Measurements from ENCODE around the gene CD40.

The CD40 gene

GRCh38 chr20:46127396-46128010 is 9.4 kb downstream of the CD40 start:
- Histone ChIP-seq H3K27me3 (replicated peaks; ENCODE audit: control insufficient read depth, insufficient read depth, low read length) (no peaks in the 10 kb centered on the region), H3K36me3 (ENCODE audit: control insufficient read depth, insufficient read depth, low read length) (peaks cover 41% of the 10 kb centered on the region), H3K4me3 (replicated peaks; ENCODE audit: low read depth, low read length) (no peak overlapping the region)
- no peak for DNase-seq (ENCODE audit: extremely low read depth, insufficient read length)
- no peak for TF ChIP-seq CTCF (IDR thresholded peaks at IDR 0.05; ENCODE audit: insufficient read depth, low read length, poor library complexity, severe bottlenecking)

- no peaks in the 10 kb centered on the region for H3K27me3 ChIP-seq (replicated peaks; ENCODE audit: control insufficient read depth, insufficient read depth, low read length)
- no peak overlapping the region for H3K4me3 ChIP-seq (replicated peaks; ENCODE audit: low read depth, low read length)
- H3K36me3 ChIP-seq (ENCODE audit: control insufficient read depth, insufficient read depth, low read length): peaks cover 32% of the 10 kb centered on the region
- no peak for DNase-seq (ENCODE audit: extremely low read depth, insufficient read length)
- peak; percentile 67 for TF ChIP-seq CTCF (IDR thresholded peaks at IDR 0.05; ENCODE audit: insufficient read depth, low read length, poor library complexity, severe bottlenecking)
These were observed 10.4 kb downstream of the CD40 start for GRCh38 chr20:46128310-46129151.

- DNase-seq (ENCODE audit: extremely low read depth, insufficient read length): peak; percentile 40
- Histone ChIP-seq H3K27me3 (replicated peaks; ENCODE audit: control insufficient read depth, insufficient read depth, low read length) (no peaks in the 10 kb centered on the region; the same call in 1 of the 2 replicates), H3K4me3 (replicated peaks; ENCODE audit: low read depth, low read length) (no peak overlapping the region), H3K36me3 (ENCODE audit: control insufficient read depth, insufficient read depth, low read length) (peaks cover 24% of the 10 kb centered on the region)
- TF ChIP-seq CTCF (IDR thresholded peaks at IDR 0.05; ENCODE audit: insufficient read depth, low read length, poor library complexity, severe bottlenecking): no peak
These were observed 11.9 kb downstream of the CD40 start for GRCh38 chr20:46129955-46130481.

GRCh38 chr20:46130534-46130933 is 12.4 kb downstream of the CD40 start:
- no peak overlapping the region for H3K4me3 ChIP-seq (replicated peaks; ENCODE audit: low read depth, low read length)
- DNase-seq (ENCODE audit: extremely low read depth, insufficient read length): no peak
- no peaks in the 10 kb centered on the region; the same call in 1 of the 2 replicates for H3K27me3 ChIP-seq (replicated peaks; ENCODE audit: control insufficient read depth, insufficient read depth, low read length)
- H3K36me3 ChIP-seq (ENCODE audit: control insufficient read depth, insufficient read depth, low read length): peaks cover 23% of the 10 kb centered on the region
- no peak for TF ChIP-seq CTCF (IDR thresholded peaks at IDR 0.05; ENCODE audit: insufficient read depth, low read length, poor library complexity, severe bottlenecking)

- Histone ChIP-seq H3K27me3 (replicated peaks; ENCODE audit: control insufficient read depth, insufficient read depth, low read length) (no peaks in the 10 kb centered on the region; the same call in 1 of the 2 replicates), H3K4me3 (replicated peaks; ENCODE audit: low read depth, low read length) (no peak overlapping the region), H3K36me3 (ENCODE audit: control insufficient read depth, insufficient read depth, low read length) (peaks cover 16% of the 10 kb centered on the region)
- DNase-seq (ENCODE audit: extremely low read depth, insufficient read length): no peak
- TF ChIP-seq CTCF (IDR thresholded peaks at IDR 0.05; ENCODE audit: insufficient read depth, low read length, poor library complexity, severe bottlenecking): no peak
These were observed 13.3 kb downstream of the CD40 start for GRCh38 chr20:46131396-46131795.
